ENCODE results near the gene PSMD1.
"Not testable (repeated sequence)": the region's sequence is repeated elsewhere in the genome, so short reads cannot be mapped to it uniquely, and the experiment has no call there.

PSMD1 gene

GRCh38 chr2:231172025-231172424 lies 115.4 kb downstream of the PSMD1 start:
- ChIA-PET CTCF (no interaction called here), POLR2A (no interaction called here)
- TF ChIP-seq TARDBP (IDR thresholded peaks at IDR 0.05), result no peak
- TF ChIP-seq FOXA1 (IDR thresholded peaks at IDR 0.05), result no peak
- TF ChIP-seq ELF4 (IDR thresholded peaks at IDR 0.05), result no peak
- no peak for TF ChIP-seq PKNOX1 (IDR thresholded peaks at IDR 0.05)
- TF ChIP-seq LEF1 (IDR thresholded peaks at IDR 0.05; ENCODE audit: borderline replicate concordance), result no peak
- TF ChIP-seq NFRKB (IDR thresholded peaks at IDR 0.05), result no peak
- no peak for TF ChIP-seq SP1 (IDR thresholded peaks at IDR 0.05)
- no peak for TF ChIP-seq FOXK2 (IDR thresholded peaks at IDR 0.05)
- no peak for TF ChIP-seq SUZ12 (IDR thresholded peaks at IDR 0.05)
- no peak for TF ChIP-seq HDGF (IDR thresholded peaks at IDR 0.05; ENCODE audit: borderline replicate concordance)
- TF ChIP-seq CTBP1 (IDR thresholded peaks at IDR 0.05; ENCODE audit: borderline replicate concordance), result no peak
- no peak for TF ChIP-seq ARNT (IDR thresholded peaks at IDR 0.05)
- TF ChIP-seq FOXM1 (IDR thresholded peaks at IDR 0.05; ENCODE audit: borderline replicate concordance), result no peak
- no peak for DNase-seq (ENCODE audit: extremely low spot score)

GRCh38 chr2:231174211-231174651 lies 117.6 kb downstream of the PSMD1 start:
- TF ChIP-seq ELF4 (IDR thresholded peaks at IDR 0.05), result no peak
- no peak for TF ChIP-seq ARNT (IDR thresholded peaks at IDR 0.05)
- no peak for TF ChIP-seq L3MBTL2 (conservative IDR thresholded peaks at IDR 0.05)
- no peak for TF ChIP-seq LEF1 (IDR thresholded peaks at IDR 0.05; ENCODE audit: borderline replicate concordance)
- no peak for TF ChIP-seq SUZ12 (IDR thresholded peaks at IDR 0.05)
- no peak for TF ChIP-seq ZNF384 (IDR thresholded peaks at IDR 0.05)
- TF ChIP-seq BHLHE40 (IDR thresholded peaks at IDR 0.05; ENCODE audit: borderline replicate concordance), result no peak
- no peak for TF ChIP-seq CTBP1 (IDR thresholded peaks at IDR 0.05; ENCODE audit: borderline replicate concordance)
- TF ChIP-seq FOXM1 (IDR thresholded peaks at IDR 0.05; ENCODE audit: borderline replicate concordance), result no peak
- TF ChIP-seq SP1 (IDR thresholded peaks at IDR 0.05), result no peak
- TF ChIP-seq PKNOX1 (IDR thresholded peaks at IDR 0.05), result no peak
- no peak for TF ChIP-seq TARDBP (IDR thresholded peaks at IDR 0.05)
- no peak for TF ChIP-seq HDGF (IDR thresholded peaks at IDR 0.05; ENCODE audit: borderline replicate concordance)
- TF ChIP-seq FOXA1 (IDR thresholded peaks at IDR 0.05), result no peak
- no peak for TF ChIP-seq FOXK2 (IDR thresholded peaks at IDR 0.05)
- no peak for TF ChIP-seq NFRKB (IDR thresholded peaks at IDR 0.05)
- ChIA-PET CTCF (interaction anchor here (0.9 kb wide), 1 partner anchor 70 kb away, joined by 3 read pairs; no protein-coding TSS in a partner anchor), POLR2A (no interaction called here)
- DNase-seq (ENCODE audit: extremely low spot score), result no peak

GRCh38 chr2:231176066-231176465 lies 119.4 kb downstream of the PSMD1 start:
- ChIA-PET POLR2A (no interaction called here), CTCF (interaction anchor here (0.7 kb wide), 1 partner anchor 68 kb away, joined by 4 read pairs; no protein-coding TSS in a partner anchor)
- no peak for DNase-seq (ENCODE audit: extremely low spot score)
- TF ChIP-seq L3MBTL2 (conservative IDR thresholded peaks at IDR 0.05) (no peak), NFRKB (IDR thresholded peaks at IDR 0.05) (no peak), ZNF384 (IDR thresholded peaks at IDR 0.05) (no peak), FOXA1 (IDR thresholded peaks at IDR 0.05) (no peak), ELF4 (IDR thresholded peaks at IDR 0.05) (no peak), SUZ12 (IDR thresholded peaks at IDR 0.05) (no peak), LEF1 (IDR thresholded peaks at IDR 0.05; ENCODE audit: borderline replicate concordance) (no peak), SP1 (IDR thresholded peaks at IDR 0.05) (no peak), FOXK2 (IDR thresholded peaks at IDR 0.05) (no peak), PKNOX1 (IDR thresholded peaks at IDR 0.05) (no peak), TARDBP (IDR thresholded peaks at IDR 0.05) (no peak), CTBP1 (IDR thresholded peaks at IDR 0.05; ENCODE audit: borderline replicate concordance) (no peak)

GRCh38 chr2:231177156-231178025 lies 120.7 kb downstream of the PSMD1 start:
- DNase-seq (ENCODE audit: extremely low spot score), result no peak
- TF ChIP-seq TARDBP (IDR thresholded peaks at IDR 0.05) (no peak), ARNT (IDR thresholded peaks at IDR 0.05) (no peak), ZNF384 (IDR thresholded peaks at IDR 0.05) (no peak), SUZ12 (IDR thresholded peaks at IDR 0.05) (no peak), FOXA1 (IDR thresholded peaks at IDR 0.05) (no peak), PKNOX1 (IDR thresholded peaks at IDR 0.05) (no peak), ELF4 (IDR thresholded peaks at IDR 0.05) (no peak), L3MBTL2 (conservative IDR thresholded peaks at IDR 0.05) (no peak), FOXM1 (IDR thresholded peaks at IDR 0.05; ENCODE audit: borderline replicate concordance) (no peak), SP1 (IDR thresholded peaks at IDR 0.05) (no peak)
- ChIA-PET POLR2A (no interaction called here), CTCF (no interaction called here)

- POLR2A ChIA-PET; DNase-seq (ENCODE audit: extremely low spot score); CTCF ChIA-PET: not testable (repeated sequence)
Observed at GRCh38 chr2:231178805-231179204, 122.1 kb downstream of the PSMD1 start.

All from HEK293T (cell line).